ENCODE data around the gene TSPAN18.

- TF ChIP-seq POLR2A (IDR thresholded peaks at IDR 0.05; ENCODE audit: low read depth, low read length): no peak
- no peak for TF ChIP-seq POLR2AphosphoS5 (IDR thresholded peaks at IDR 0.05; ENCODE audit: low read depth, low read length)
- no peak for TF ChIP-seq TAF1 (IDR thresholded peaks at IDR 0.05; ENCODE audit: borderline replicate concordance, low read depth, low read length)
Measured at GRCh38 chr11:44889266-44889665, 162.5 kb downstream of the TSPAN18 start.
